Measurements from ENCODE around the gene PKM. TPM values are rescaled to one million over a fixed set of nuclear protein-coding genes. Genes with fewer than 3 reads are reported as not detected.

The PKM gene
- total and polyA plus RNA-seq, 9 of the 15 experiments (the other 6 are each of a cell fraction or from before 2014, with no cell fraction given) = 140 to 825 (median 383) TPM

DNA sequence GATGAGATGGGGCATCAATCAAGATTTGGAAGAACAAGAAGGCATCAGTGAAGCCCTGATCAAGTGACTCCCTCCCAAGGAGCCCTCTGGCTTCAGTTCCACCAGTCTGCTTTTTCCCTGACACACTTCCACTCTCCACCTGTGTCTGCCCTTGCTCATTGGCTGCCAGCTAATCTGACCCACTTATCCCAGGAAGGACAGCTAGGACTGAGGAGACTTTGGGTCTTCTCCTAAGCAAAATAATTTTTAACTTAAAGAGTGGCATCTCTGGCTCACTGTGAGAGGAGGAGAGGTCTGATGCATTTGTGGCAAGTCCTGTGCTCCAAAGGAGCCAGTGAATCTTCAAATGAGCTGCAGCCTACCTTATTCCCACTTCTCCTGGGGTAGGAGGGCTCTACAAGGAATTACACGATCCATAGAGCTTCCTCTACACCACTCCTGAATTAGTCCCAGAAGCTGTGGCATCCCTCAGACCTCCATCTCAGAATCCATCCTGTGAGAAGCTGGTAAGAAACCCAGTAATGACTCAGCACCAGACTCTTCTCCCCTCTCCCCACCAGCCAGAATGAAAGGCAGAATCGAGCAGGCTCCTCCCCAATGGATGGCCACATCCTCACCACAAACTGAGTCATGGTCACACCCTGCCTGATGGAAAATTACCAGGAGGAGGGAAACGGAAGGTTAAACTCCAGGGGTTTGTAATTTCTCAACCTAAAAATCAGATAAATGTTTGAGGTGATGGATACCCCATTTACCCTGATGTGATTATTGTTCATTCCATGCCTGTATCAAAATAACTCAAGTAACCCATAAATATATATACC is 6.3 kb upstream of the PKM start (continued):
- TF ChIP-seq, protein P1, sequence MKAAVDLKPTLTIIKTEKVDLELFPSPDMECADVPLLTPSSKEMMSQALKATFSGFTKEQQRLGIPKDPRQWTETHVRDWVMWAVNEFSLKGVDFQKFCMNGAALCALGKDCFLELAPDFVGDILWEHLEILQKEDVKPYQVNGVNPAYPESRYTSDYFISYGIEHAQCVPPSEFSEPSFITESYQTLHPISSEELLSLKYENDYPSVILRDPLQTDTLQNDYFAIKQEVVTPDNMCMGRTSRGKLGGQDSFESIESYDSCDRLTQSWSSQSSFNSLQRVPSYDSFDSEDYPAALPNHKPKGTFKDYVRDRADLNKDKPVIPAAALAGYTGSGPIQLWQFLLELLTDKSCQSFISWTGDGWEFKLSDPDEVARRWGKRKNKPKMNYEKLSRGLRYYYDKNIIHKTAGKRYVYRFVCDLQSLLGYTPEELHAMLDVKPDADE (conservative IDR thresholded peaks at IDR 0.05; ENCODE audit: control insufficient read depth, low read depth, low read length) = no peak
- TF ChIP-seq, protein P2, sequence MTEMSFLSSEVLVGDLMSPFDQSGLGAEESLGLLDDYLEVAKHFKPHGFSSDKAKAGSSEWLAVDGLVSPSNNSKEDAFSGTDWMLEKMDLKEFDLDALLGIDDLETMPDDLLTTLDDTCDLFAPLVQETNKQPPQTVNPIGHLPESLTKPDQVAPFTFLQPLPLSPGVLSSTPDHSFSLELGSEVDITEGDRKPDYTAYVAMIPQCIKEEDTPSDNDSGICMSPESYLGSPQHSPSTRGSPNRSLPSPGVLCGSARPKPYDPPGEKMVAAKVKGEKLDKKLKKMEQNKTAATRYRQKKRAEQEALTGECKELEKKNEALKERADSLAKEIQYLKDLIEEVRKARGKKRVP (CRISPR knock-in tag; IDR thresholded peaks at IDR 0.05) = no peak
- TF ChIP-seq MAFK (IDR thresholded peaks at IDR 0.05; ENCODE audit: low read length) (peak; percentile 94), RCOR1 (IDR thresholded peaks at IDR 0.05; ENCODE audit: borderline replicate concordance in 1 of 2, low read depth in 2 of 2, low read length in 2 of 2) (peak; percentile 67 to 95; a peak in 3 of 4 replicates), BRD4 (IDR thresholded peaks at IDR 0.05) (0 out of 2 replicates have a peak, but pooled peaks have one; percentile 27), ARID2 (IDR thresholded peaks at IDR 0.05) (no peak), ZNF584 (CRISPR knock-in tag; IDR thresholded peaks at IDR 0.05; ENCODE audit: low read depth) (no peak), STAG1 (CRISPR knock-in tag; IDR thresholded peaks at IDR 0.05; ENCODE audit: borderline replicate concordance) (no peak), JUND (IDR thresholded peaks at IDR 0.05; ENCODE audit: borderline replicate concordance, low read depth, low read length) (peak; percentile 96), JUND (tag; IDR thresholded peaks at IDR 0.05; ENCODE audit: borderline replicate concordance, low read depth, low read length) (peak; percentile 94), TAF1 (IDR thresholded peaks at IDR 0.05; ENCODE audit: control insufficient read depth, extremely low read depth, insufficient read depth, low read length, severe bottlenecking) (peak; percentile 100), ZEB2 (IDR thresholded peaks at IDR 0.05) (peak; percentile 43; the same call in 1 of the 2 replicates), C11orf30 (IDR thresholded peaks at IDR 0.05; ENCODE audit: low read depth) (peak; percentile 96), RBM34 (IDR thresholded peaks at IDR 0.05; ENCODE audit: borderline replicate concordance, insufficient read depth, low read length) (no peak)
- TF ChIP-seq, protein P3, sequence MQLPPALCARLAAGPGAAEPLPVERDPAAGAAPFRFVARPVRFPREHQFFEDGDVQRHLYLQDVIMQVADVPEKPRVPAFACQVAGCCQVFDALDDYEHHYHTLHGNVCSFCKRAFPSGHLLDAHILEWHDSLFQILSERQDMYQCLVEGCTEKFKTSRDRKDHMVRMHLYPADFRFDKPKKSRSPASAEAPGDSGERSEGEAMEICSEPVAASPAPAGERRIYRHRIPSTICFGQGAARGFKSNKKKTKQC (CRISPR knock-in tag; IDR thresholded peaks at IDR 0.05) = no peak
- TF ChIP-seq, protein P4, sequence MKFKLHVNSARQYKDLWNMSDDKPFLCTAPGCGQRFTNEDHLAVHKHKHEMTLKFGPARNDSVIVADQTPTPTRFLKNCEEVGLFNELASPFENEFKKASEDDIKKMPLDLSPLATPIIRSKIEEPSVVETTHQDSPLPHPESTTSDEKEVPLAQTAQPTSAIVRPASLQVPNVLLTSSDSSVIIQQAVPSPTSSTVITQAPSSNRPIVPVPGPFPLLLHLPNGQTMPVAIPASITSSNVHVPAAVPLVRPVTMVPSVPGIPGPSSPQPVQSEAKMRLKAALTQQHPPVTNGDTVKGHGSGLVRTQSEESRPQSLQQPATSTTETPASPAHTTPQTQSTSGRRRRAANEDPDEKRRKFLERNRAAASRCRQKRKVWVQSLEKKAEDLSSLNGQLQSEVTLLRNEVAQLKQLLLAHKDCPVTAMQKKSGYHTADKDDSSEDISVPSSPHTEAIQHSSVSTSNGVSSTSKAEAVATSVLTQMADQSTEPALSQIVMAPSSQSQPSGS (CRISPR knock-in tag; IDR thresholded peaks at IDR 0.05) = no peak
- TF ChIP-seq, protein P5, sequence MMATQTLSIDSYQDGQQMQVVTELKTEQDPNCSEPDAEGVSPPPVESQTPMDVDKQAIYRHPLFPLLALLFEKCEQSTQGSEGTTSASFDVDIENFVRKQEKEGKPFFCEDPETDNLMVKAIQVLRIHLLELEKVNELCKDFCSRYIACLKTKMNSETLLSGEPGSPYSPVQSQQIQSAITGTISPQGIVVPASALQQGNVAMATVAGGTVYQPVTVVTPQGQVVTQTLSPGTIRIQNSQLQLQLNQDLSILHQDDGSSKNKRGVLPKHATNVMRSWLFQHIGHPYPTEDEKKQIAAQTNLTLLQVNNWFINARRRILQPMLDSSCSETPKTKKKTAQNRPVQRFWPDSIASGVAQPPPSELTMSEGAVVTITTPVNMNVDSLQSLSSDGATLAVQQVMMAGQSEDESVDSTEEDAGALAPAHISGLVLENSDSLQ (IDR thresholded peaks at IDR 0.05) = peak; percentile 50
